ENCODE measurements around the gene ELK1.

The ELK1 gene

DNA sequence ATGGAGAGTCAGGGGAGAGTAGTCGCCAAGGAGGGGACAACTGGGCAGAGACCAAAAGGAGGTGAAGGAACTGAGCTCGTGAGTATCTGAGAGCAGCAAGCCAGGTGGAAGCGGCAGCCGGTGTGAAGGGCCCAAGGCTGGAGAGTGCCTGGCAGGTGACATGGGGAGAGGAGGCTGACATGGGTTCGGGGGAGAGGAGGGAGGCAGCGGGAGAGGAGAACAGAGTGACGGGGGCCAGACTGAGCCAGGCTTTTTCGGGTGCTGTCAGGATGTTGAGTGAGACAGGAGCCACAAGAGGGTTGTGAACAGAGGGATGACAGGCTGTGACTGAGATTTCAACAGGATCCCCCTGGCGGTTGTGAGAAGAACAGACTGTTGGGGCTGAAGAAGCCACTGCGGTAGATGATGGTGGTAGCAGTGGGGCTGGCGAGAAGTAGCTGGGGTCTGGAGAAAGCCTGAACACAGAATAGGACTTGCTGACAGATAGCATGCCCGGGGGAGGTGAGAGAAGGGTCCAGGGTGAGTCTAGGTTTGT lies 5.7 kb downstream of the ELK1 start:
- peak; percentile 37 for DNase-seq (ENCODE audit: low spot score)

GRCh38 chrX:47643926-47644325 lies 6.4 kb downstream of the ELK1 start:
- DNase-seq (ENCODE audit: low spot score), result peak; percentile 36

- no peak for DNase-seq (ENCODE audit: low spot score)
Observed at GRCh38 chrX:47638816-47639215, 11.5 kb downstream of the ELK1 start.

DNA sequence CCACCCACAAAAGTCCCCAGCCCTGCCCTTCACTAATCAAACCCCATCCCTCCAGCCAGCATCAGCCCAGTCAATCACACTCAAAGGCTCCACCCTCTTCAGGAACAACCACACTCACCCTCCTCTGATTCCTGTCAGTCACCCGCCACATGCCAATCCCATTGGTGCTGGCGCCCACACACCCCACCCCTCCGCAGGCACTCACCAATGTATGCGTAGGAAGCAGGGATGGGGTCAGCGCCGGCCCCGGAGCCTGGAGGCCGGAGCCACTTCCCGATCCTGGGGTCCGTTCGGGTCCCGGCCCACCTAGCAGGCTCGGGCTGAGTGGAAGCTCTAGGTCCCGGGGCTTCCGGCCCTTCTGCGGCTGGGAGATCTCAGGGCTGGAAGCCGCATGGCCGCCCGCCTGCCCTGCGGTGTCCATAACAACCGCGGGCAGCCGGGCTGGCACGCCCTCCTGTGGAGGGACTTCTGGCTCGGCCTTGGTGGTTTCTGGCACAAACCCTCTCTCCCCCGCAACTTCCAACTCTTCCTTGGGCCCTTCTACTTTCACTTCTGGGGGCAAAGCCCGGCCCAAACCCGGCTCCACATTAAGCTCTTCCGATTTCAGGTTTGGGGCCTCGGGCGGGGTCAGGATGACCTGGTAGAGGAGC lies 12.7 kb downstream of the ELK1 start:
- no peak for DNase-seq (ENCODE audit: low spot score)

- no peak for DNase-seq (ENCODE audit: low spot score)
Observed at GRCh38 chrX:47634871-47635575, 15.3 kb downstream of the ELK1 start.

GRCh38 chrX:47633689-47634590 lies 16.4 kb downstream of the ELK1 start:
- no peak for DNase-seq (ENCODE audit: low spot score)

DNA sequence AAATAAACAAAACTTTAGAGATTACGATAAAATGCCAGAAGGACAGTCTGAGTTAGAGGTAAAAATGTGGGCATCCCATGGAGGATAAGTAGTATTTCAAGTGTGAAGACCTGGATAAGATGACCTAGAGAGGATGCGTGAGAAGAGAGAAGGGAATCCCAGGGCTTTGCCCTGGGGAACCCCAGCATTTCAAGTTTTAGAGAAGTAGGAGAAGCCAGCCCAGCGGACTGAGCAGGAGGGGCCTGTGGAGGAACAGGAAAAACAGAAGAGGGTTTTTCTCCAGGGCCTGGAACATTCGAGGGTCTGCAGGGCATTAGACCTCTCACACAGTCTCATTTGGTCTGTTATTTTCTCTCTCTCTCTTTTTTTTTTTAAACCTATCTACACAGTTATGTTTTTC lies 17.7 kb downstream of the ELK1 start:
- no peak for DNase-seq (ENCODE audit: low spot score)

- no peak for DNase-seq (ENCODE audit: low spot score)
Observed at GRCh38 chrX:47631676-47632075, 18.7 kb downstream of the ELK1 start.

- DNase-seq (ENCODE audit: low spot score), result no peak
Observed at GRCh38 chrX:47629419-47630200, 20.8 kb downstream of the ELK1 start, which contains the start of gene CFP. Gene CFP (minus strand): TSS chrX:47629930. CDS start chrX:47629844, 86 bp downstream.

- DNase-seq (ENCODE audit: low spot score), result peak; percentile 29
Observed at GRCh38 chrX:47628982-47629381, 21.4 kb downstream of the ELK1 start.

GRCh38 chrX:47625365-47625764 lies 25.0 kb downstream of the ELK1 start:
- no peak for DNase-seq (ENCODE audit: low spot score)

DNA sequence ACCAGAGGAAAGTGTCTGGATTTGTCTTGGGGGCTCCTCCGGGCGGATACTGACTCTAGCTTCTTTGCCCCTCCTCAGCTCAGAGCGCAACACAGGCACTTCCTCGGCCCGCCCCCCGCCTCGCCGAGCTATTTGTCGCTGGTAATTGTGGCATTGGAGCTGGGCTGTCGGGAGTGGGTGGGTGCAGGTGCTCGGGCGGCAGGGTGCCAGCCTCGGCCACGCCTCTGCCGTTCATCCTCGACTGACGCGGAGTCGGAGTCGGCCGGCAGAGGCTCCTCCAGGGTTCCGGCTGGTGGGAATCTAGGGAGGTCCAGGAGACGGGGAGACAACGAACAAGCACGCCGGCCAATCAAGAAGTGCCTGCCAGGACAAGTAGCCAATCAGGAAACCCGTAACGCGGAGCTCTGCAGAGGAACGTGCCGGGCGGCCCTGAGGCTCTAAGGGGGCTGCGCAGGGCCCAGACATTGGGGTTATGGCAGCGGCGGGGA lies 26.8 kb downstream of the ELK1 start:
- DNase-seq (ENCODE audit: low spot score), result no peak

- DNase-seq (ENCODE audit: low spot score), result no peak
Observed at GRCh38 chrX:47621851-47622250, 28.5 kb downstream of the ELK1 start.

DNA sequence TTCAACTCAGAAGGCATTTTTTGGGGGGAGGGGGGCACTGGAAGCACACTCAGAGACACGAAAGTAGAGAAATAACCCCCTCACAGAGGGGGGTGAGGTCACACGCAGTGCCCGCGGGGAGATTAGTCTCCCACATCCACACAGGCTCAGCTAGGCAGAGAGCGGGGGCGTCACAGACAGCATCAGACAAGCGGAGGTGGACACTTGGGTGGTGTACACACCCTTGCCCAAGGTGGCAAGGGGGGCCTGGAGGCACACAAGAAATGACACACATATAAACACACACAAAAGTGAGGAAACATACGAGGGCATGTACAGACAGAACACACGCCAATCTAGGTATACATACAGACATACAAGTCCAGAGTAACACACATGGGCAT lies 30.1 kb downstream of the ELK1 start:
- no peak for DNase-seq (ENCODE audit: low spot score)

GRCh38 chrX:47619486-47620302 lies 30.7 kb downstream of the ELK1 start, which contains the start of gene SYN1:
Gene SYN1 (minus strand): TSS chrX:47619857. CDS start chrX:47619728, 129 bp downstream.
- DNase-seq (ENCODE audit: low spot score), result no peak

DNA sequence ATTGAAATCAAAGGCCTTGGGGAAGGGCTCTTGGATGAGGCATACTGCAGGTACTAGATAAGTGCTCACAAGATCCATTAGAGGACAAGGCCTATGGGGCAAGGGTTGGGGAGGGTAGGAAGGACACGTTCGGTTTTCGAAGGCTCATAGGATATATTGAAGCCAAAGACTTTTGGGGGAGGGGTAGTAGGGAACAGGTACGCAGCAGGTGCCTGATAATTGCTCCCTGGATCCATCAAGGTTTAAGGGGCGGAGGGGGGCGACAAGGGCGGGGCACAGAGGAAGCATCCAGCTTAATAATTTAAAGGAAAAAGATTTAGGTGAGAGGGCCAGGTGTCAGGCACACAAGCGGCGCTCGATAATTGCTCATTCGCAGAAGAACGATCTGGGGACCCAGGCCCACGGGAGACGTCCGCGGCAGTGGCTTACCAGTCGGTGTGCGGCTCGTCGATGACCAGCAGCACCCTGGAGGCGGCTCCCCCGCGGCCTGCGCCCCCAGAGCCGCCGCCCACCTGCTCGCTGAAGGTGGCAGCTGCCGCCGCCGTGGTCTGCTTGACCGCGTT lies 31.4 kb downstream of the ELK1 start:
- no peak for DNase-seq (ENCODE audit: low spot score)

DNA sequence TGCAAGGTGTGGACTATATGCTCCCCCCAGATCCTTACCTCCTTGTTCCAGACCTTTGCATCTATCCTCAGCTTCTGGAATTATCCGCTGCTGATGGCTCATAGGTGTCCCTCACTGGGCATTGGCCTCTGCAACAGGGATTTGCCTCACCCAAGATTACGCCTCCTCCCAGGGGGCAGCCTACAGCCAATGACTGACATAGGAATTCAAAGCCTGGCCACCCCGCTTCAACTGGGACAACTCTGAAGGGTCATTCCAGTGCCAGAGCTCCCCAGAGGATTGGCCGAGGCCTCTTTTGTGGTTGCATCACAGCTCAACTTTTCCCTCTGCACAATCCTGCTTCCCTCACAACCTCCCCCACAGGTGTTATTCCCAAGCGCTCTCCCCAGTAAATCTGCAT lies 35.7 kb downstream of the ELK1 start:
- no peak for DNase-seq (ENCODE audit: low spot score)

DNA sequence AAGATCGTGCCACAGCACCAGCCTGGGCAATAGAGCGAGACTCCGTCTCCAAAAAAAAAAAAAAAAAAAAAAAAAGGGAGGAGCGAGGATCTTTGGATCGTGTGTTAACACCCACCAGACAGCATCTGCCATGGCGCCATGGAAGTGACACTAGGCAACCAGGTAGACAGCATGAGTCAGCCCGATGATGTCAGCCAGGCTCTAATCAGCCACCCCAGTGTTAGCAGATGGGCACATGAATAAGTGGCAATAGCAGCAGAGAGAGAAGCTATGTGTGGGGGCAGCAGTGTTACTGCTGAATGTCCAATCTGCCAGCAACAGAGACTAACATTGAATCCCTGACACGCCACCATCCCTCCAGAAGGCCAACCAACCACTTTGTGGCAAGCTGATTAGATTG lies 37.3 kb downstream of the ELK1 start:
- no peak for DNase-seq (ENCODE audit: low spot score)

- no peak for DNase-seq (ENCODE audit: low spot score)
Observed at GRCh38 chrX:47612418-47612817, 37.9 kb downstream of the ELK1 start.

GRCh38 chrX:47611926-47612325 lies 38.4 kb downstream of the ELK1 start:
- DNase-seq (ENCODE audit: low spot score), result no peak

Data from NAMALWA (cell line).